Heart left ventricle (tissue), 13 donors: ENCODE results near the gene SNTA1.

Source experiments
- CTCF ChIP-seq, 12 donors: fragments of 200-600 bp; sonication (generic) in 4 of 12; IDR thresholded peaks; one replicate each; pipeline versions ENCODE4 v1.5.0 to v1.8.0; 2018 to 2022; ENCODE audit warnings: antibody characterized with exemption in 12 of 12, mild to moderate bottlenecking in 5 of 12
- POLR2A ChIP-seq, 2 donors: fragments of 450-650 bp; IDR thresholded peaks; one replicate each; pipeline ENCODE4 v1.6.1; 2017; ENCODE audit warnings: antibody characterized with exemption in 2 of 2, mild to moderate bottlenecking in 2 of 2, moderate library complexity in 2 of 2
- donor health status: ischemic (EF 13 %, LVEDD 7.1; RV severe dilation, severe dysfunction).
- donor health status: DM: no; HTN: yes; CAD: no.
- donor health status: DM: no; HTN: no; CAD: no.
- donor health status: ischemic (EF 25% LVEDD 6.9; RV normal size, moderate dysfunction).
- donor health status: ischemic (EF 25% LVEDD 5.7; RV mildly dilated, moderate dysfunction).
- donor health status: ischemic (EF 35%, LVEDD 5.7; RV mildly dilated, moderate dysfunction).
- donor health status: nonischemic (EF 11% LVEDD 7.7; RV severe dilation, severe dysfunction).
- donor health status: DM: yes; HTN: yes; CAD: no.
- donor health status: PGD.
- donor health status: ischemic (EF 29% LVEDD 5.4; RV normal size, mild dysfunction).
- donor health status: nonischemic (EF 23%, LVEDD 6.1; RV moderate dilation, normal function).

DNA sequence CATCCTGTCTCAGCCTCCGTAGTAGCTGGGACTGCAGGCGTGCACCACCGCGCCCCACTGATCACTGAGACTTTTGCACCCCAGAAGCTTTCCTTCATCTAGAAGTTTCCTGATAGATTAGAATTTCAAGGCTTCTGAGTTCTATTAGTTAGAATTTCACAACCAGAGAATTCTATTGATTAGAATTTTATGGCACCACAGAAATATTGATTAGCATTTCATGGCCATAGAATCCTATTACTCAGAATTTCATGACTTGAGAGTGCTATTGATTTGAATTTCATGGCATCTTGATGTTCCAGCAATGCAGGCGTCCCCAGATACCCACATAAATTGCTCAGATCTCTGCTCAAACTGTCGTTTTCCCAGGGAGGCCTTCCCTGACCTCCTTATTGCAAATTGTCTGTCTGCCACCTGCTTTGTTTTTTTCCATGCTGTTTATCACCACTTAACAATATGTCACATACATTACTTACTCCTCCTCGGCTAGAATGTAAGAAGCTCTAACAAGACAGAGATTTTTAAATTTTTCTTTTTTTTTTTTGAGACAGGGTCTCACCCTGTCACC lies 29.4 kb upstream of the SNTA1 start:
- TF ChIP-seq CTCF (IDR thresholded peaks at IDR 0.05) (no peak), POLR2A (IDR thresholded peaks at IDR 0.05) (no peak)
